DMS53 treated with DMSO at 0.1 percent for 48 hours (cell line): ENCODE results near the gene MAP1LC3A.

Experiments used
- DNase-seq: peaks from one replicate; lab custom pipeline; 2025; ENCODE audit not compliant: unreplicated experiment; lab: John Stamatoyannopoulos, UW

MAP1LC3A gene

DNA sequence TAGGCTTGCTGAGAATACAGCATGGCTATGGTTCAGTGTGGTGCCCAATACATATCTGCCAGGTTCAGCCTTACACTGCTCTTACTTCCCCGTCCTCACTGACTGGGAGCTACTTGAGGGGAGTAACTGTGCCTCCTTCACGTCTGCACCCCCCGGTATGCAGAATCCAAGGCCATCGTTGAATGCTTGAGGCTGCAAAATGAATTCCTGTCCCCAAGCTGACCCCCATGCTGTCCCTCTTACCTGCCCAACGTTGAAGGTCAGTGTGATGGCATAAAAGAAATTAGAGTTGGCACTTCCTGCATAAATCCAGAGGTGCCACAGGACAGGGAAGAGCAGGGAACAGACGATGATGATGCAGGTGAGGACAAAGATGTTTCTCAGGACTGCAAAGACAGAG, 16.3 kb downstream of the MAP1LC3A start:
- no peak for DNase-seq

DNA sequence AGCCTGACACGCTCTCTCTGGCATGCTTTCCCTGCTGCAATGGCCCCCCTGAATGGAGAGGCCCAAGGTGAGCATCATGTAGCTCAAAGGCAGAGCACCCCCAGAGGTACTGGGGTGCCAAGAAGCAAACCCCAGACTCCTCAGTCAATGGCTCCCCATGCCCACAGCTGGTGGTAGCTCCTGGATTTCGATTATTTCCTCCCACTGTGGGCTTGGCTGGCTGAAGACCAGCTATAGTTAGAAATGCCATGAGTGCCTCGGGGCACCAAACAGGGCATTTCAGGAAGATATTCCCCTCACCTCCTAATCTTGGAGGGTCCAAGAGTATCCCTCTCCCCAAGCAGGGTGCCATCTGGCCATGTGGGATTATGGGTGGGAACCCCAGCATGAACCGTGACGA, 16.8 kb downstream of the MAP1LC3A start:
- DNase-seq = no peak

DNA sequence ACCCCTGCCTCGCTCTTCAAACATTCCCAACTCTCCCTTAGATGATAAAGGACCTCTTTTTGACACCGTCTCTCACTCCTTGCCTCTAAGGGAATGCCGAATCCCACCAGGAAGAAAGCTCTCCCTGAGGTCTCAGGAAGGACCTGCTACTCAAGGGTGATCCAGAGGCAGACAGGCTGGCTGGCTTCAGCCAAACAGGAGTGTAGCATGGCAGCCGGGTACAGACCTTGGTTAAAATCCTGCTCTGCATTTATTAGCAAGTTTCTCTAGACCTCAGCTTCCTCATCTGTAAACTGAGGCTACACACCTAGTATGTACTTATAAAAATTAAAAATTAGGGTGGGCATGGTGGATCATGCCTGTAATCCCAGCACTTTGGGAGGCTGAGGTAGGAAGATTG, 17.2 kb downstream of the MAP1LC3A start:
- DNase-seq = no peak

DNA sequence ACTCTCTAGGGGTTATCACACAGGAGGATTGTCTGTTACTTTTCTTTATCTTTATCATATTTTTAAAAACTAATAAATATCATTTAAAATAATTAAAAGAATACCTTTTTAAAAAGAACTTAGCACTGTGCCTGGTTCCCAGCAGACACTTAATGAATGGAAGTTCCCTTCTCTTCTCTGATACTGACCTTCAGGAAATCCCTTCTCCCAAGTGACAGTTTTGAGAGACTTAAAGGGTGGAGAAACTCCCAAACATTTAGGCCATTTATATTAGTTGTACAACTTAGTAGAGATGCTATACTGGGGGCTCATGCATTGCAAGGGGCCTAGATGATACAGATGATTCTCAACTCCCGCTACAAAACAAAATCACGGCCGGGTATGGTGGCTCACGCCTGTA, 18.5 kb downstream of the MAP1LC3A start:
- DNase-seq = no peak

DNA sequence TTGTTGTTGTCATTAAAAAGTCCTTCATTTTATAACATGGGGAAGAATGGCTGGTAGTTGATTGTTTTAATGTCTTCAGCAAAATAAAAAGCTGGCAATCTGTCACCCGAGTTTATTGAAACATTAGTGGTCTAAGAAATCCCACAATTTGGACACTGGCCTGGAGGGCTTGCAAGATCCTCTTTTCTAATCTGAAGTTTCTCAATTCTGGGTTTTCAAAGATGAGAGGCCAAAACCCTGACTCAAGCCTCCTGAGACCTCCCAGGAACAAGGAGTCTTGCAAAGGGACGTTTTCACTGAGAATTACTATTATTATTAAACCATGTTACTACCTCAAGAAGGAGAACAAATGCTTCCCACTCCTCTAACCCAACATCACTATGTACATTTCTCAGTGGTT, 19.5 kb downstream of the MAP1LC3A start:
- DNase-seq = no peak

DNA sequence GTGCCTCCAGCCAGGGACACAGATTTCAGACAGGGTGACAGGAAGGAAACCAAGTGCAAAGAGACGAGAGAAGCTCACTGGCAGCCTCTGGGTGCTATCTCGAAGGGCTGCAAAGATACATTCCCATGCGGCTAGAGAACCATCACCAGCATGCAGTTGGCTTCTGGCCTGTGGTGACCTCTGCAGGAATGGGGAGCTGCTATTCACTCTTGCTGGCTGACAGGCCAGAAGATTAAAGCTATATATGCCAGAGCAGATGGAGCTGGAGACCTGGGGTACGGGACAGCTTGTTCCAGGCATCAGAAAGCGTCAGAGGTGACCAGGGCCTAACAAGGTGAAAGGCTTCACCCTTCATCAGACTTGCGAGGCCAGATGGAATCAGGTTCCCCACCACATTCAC, 20.0 kb downstream of the MAP1LC3A start:
- DNase-seq = no peak

DNA sequence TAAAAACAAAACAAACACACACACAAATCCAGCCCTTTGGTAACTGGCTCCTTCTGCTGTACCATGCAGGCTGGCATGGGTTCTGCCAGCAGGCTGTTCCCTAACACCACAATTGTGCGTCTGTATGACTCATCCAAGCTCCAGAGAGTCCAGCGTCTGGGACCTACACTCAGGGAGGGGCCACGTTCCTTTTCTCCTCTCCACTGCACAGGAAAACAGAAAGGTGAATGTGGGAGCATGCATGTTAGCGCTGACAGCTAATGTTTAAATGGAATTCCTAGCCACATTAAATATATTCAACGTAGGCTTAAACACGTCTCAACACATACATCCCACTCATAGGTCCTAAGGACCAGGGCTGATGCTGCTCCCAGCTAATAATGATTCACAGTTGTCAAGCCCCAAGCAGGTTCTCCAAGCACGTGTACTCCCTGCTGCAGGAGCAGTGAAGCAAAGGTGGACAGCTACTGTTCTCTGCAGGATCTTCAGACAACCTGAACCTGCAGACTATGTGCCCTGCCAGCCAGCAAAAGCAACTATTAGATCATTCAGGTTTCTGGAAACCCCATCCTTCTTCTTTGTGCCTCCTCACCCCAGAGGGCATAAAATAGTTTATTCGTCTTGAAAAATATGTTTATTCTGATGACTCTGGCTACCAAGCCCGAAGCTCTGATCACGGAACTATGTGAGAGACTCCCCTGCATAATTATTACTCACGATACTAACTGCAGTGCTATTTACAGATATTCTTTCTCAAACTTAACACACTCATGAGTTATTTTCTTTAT, 20.9 kb downstream of the MAP1LC3A start:
- DNase-seq = peak; percentile 22

DNA sequence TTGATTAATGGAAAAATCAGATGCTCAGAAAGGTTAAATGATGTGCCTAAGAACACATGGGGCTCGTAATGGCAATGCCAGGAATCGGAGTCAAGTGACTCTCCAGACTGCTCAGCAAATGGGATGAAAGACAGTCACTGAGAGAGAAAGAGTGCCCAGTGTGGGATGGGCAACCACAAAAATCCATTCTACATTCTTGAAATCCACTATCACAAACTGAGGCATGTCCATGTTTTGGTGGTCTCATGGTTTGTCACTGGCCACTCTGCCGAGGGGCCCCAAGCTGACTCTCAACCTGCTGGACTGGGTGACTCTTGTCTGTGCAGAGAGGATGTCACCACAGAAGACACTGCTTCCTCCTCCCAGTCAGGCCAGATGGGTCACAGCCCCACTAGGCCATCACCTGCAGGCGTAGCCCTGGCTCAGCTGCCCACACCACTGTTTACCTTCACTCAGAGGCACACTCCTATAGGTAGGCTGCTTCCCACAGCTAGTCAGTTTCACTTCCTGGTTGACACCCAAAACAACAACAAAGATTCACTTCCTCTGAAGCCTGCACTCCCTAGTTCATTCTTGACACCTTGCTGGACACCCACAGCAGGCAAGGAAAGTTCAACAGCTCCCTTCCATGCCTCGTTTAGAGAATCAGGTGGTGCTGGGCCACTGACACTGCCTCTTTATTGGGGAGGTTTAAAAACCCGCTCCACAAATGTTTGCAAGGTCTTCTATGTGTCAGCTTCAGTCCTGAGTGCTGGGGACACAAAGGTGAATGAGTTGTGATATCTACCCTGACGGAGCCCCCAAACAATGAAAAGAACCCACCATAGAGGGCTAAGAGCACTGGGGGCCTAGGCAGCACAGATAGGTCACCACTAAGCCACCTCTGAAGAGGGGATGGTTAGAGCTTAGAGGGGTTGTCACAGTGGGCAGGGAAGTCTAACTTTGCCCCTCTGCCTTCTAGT, 21.7 kb downstream of the MAP1LC3A start:
- peak; percentile 84 for DNase-seq

DNA sequence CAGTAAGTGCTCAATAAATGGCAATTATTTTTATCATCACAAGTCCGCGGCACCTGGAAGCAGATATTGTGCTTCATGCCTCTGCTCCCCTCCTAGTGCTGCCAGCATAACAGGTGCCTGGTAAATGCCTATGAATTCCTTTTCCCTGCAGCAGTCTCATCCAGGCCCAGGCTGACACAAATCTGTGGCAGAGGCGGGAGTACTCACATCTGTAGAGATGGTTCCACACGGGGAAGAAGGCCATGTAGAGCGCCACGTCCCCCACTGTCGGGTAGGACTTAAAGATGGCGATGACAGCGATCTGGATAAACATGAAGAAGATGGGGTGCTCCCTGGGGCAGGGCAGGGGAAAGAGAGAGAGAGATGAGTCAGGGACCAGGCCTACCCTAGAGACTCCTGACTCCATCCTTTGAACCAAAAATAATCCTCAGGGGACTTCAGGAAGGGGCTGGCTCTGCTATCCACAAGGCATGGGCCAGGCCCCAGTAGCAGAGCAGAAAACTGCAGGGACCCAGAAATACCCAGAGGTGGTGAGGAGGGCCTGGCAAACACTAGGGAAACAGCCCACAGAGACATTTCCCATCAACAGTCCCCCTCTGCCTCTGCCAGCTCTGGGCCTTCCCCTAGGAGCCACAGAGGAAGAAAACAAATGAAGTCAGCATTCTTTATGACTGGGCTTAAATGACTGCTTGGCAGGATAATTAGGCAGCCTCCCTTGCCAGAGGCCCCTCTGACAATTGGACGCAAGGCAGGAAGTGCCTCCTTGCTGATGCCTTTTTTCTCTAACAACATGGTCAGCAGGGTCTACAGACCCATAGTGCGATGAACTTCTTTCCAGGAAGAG, 23.0 kb downstream of the MAP1LC3A start:
- DNase-seq = no peak

DNA sequence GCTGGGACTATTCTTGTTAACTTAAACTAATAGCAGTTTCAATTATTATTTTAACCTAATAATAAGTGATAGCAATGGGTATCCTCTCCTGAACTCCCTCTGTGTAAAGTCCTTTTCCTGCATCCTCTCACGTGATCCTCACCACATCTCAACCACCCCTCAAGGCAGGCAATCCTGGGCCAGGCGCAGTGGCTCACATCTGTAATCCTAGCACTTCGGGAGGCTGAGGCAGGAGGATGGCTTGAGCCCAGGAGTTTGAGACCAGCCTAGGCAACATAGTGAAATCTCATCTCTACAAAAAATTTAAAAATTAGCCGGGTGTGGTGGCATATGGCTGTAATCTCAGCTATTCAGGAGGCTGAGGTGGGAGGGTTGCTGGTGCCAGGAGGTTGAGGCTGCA, 23.7 kb downstream of the MAP1LC3A start:
- no peak for DNase-seq

DNA sequence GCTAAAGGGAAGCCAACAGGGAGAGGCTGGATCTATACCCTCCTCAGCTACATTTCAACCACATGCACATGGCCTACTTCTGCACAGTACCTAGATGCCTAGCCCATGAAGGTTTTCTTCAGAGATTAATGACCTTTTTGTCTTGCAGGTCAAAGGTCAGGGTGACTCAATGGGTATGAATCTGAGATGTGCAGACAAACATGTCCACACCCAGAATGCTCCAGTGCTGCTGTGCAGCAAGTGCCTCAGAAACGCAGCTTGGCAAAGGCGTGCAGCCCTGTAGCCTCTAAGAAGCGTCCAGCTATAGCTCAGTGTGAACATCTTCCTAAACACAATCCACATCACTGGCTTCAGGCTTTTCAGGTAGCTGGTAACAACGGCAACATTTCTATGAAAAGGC, 24.4 kb downstream of the MAP1LC3A start:
- DNase-seq = no peak

DNA sequence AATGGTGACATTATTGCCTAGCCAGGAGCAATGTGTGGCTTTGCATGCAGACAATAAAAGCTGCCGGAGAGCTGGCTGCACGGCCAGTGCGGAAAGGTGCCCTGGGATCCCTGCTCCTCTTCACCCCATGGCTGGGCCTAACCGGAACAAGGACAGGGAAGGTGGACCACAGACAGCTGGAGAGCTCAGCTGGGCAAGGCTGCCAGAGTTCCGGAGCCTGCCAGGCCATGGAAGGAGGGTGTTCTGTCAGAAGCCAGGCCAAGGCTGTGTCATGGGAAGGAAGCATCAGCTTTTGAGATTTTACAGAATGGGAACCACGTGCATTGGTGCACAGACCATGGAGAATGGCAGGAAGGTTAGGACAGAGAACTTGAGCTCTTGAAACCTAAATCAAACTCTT, 25.0 kb downstream of the MAP1LC3A start:
- no peak for DNase-seq

DNA sequence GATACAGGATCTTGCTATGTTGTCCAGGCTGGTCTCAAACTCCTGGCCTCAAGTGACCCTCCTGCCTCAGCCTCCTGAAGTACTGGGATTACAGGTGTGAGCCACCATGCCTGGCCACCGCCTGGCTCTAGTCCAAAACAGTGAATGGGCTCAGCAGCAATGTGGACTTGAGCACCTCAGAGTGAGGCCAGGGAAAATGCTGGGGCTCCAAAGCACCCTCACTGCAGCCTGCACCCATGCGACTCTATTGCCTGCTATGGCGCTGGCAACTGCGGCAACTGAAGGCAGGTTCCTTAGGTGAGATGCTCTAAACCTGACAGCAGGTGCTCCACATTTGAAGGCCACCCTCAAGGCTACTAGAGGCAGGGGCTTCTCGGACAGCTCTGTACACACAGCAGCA, 26.5 kb downstream of the MAP1LC3A start:
- no peak for DNase-seq

DNA sequence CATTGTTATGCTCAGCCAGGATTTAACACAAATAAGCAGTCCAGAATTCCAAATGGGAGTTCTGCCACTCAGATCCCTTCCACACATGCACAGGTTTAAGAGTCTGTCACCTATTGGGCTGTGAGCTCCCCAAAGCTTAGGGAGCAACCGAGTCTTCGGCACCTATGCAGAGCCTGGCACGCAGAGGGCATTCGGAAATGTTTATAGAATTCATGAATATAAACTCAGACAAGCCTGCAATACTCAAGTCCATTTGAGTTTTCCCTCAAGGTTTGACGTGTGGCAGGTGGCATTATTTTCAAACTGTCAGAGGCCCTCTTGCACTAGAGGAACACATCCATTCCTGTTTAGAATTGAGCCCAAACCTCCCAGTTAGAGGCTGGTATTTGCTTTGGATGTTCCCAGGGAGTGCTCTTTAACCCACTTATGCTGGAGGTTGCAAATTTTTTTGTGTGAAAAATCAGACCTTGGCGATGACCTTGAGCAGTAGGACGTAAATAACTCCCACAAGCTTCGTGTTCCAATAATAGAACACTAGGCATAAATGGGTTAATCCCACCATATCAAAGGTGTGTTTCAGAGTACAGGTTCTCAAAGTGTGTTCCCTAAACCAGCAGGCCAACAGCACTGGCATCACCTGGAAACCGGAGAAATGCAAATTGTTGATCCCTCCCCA, 28.1 kb downstream of the MAP1LC3A start:
- no peak for DNase-seq

DNA sequence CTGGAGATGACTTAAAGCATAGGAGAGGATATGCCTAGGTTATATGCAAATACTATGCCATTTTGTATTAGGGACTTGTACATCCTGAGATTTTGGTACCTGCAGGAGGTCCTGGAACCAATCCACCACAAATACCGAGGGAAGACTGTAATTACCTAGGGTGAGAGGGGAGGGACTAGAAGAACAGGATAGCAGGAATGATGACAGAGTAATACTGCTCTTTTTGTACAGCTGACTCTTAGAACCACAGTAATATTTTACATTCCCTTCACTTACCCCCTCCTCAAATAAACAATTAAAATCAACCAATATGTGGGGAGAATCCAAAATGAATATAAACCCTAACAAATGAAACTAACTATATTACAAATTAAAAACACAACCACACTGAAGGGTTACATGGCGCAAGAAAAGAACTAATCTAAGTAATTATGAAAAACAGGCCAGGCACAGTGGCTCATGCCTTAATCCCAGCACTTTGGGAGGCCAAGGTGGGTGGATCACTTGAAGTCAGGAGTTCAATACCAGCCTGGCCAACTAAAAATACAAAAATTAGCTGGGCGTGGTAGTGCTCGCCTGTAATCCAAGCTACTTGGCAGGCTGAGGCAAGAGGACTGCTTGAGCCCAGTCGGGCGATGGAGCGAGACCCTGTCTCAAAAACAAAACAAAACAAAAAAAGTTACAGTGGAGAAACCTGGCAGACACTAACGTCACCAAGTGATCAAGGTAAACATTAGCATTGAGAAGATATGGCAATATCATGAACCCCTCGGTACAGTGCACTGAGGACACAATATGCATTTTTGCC, 37.1 kb downstream of the MAP1LC3A start:
- DNase-seq = no peak

DNA sequence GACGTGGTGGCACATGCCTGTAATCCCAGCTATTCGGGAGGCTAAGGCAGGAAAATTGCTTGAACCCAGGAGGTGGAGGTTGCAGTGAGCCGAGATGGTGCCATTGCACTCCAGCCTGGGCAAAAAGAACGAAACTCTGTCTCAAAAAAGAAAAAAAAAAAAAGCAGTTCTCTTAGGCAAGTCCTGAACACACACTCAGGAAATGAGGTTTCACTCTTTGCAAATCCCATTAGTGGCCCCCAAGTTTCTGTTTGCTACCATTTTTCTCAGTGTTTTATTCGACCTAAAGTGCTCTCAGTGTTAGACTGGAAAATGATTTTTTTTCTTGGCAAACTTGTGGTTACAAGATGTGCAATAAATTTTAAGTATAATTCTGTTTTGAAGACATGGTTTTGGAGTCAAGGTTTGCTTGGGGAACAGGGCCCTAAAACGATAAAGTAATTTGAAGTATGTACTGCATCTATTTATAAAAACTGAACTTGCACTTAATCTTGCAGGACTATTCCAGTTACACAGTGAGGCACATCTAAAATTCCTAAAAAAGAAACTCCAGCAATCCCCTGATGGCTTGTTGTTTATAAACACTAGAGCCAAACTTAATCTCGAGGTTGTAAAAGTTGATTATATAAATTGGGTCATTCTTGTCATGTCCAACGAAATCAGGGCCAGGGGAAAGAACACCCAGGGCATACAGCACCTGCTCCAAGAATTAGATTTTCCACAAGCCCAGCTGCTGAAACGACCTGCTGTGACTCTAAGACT, 42.6 kb downstream of the MAP1LC3A start:
- no peak for DNase-seq

DNA sequence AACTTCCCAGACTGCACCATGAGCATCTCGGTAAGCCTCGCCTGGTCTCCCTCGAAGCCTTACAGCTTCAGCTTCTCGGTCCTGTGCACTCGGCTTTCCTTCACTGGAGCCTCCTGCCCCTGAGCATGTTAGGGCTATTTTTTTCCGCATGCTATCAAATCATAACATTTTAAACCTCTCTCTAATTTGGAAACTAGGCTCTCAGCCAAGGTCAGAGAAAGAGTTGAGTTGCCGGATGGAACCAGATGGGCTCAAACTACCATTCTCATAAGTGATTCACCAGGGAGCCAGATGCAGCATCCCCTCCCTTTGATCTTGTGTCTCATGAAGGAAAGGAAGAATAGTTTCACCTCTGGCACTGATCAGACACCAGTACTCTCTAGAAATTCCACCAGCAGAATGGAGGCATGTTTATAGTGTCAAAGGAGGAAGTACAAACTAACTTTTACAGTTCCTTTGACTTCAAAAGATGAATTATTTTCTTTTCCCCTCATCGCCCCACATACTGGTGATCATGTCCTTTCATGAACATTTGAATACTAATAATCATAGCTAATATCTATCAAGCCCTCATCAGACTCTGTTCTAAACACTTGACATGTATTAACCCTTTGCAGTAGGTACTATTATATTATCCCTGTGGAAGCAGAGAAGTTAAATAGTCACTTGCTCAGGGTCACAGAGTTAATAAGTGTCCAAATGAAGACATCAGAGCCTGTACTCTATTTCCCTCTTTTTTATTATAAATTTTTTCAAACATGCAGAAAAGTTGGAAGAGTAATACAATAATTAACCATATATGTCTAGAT, 46.7 kb downstream of the MAP1LC3A start:
- DNase-seq = no peak

DNA sequence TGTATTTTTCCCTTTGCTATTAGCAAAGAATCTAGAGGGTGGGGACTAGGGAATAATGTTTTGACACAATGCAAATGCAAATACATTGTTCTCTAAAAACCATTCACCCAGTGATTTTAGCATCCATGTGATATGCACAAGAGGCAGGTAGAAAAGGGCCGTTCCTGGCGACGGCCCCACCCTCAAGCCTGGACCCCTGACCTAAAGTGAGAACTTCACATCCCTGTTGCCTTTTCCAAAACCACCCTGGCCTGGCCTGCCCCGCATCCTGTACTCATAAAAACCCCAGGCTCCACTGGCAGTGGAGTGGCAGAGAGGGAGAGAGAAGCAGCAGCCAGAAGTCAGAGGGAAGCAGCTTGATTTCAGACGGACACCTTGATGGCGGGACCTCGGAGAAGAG, 48.5 kb downstream of the MAP1LC3A start:
- no peak for DNase-seq
